ENCODE measurements around the gene NPLOC4. TPM values are rescaled to one million over a fixed set of nuclear protein-coding genes. Genes with fewer than 3 reads are reported as not detected.

NPLOC4 gene
- total and polyA plus RNA-seq, 2 of the 8 experiments (the other 6 are each of a cell fraction or from before 2014, with no cell fraction given): 70.7 to 92.7 TPM

GRCh38 chr17:81512562-81513371 is 124.1 kb downstream of the NPLOC4 start, which contains the start of gene ACTG1 (continued):
- TF ChIP-seq RXRA (IDR thresholded peaks at IDR 0.05; ENCODE audit: insufficient read depth, low read depth, low read length): no peak

Data from H1 (cell line).